ENCODE results near the gene RAC3.

RAC3 gene

DNA sequence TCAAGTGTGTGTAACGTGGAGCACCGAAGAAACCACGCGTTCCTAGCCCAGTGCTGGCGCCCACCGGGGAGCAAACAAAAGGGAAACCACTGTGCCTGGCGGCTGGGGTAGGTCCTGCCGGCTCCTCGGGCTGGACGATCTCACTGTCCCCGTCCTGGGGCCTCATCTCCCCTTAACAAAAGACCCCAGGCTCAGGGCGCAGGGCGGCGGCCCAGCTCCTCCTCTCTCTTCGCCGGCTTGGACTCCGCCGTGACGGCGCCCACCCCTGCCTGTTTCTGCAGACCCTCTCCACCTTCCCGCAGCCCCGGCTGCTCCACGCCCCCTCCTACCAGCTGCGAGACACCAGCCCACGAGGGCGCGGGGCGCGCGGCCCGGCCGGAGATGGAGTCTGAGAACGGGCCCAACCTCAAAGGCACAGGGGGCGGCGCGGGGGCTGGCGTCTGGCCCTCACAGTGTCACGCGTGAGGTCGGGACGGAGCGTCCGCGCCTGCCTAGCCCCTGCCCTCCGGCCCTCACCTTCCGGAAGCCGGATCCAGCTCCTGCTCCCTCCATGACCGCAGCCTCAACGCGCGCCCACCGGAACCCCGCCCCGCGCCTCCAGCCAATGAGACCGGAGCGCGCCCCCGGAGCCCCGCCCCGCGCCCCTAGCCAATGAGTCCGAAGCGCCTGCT, 9.0 kb upstream of the RAC3 start, which contains the start of gene CENPX:
TSS of gene CENPX (minus strand) at position 569 of the 671 bp plus-strand sequence. CDS start at position 552, 17 bp downstream.
- peak within 1 kb of the TSS; percentile 74 to 99 (median 91) for H3K4me3 ChIP-seq
- H4K20me1 ChIP-seq, result peaks cover 20 to 78% (median 46%) of the 10 kb centered on the region in 11 experiments; a peak in 21 of 22 replicates
- peaks cover 10 to 46% (median 20%) of the 10 kb centered on the region in 11 experiments; a peak in 20 of 22 replicates for H3K36me3 ChIP-seq
- H3K4me1 ChIP-seq, result peaks cover 18 to 46% (median 36%) of the 10 kb centered on the region in 10 experiments
- H3K4me2 ChIP-seq, result peak within 1 kb of the TSS; percentile 96 to 100 (median 100)
- peak within 1 kb of the TSS; percentile 38 to 83 (median 79); a peak in 21 of 22 replicates for H3K27ac ChIP-seq
- no peak for TF ChIP-seq Cebpa-rat (IDR thresholded peaks at IDR 0.05)
- no peaks in the 10 kb centered on the region for H3K9me3 ChIP-seq (replicated peaks in 1 of 11)
- H3K9ac ChIP-seq, result peak within 1 kb of the TSS; percentile 82 to 91 (median 86)
- no peaks in the 10 kb centered on the region for H3K27me3 ChIP-seq

DNA sequence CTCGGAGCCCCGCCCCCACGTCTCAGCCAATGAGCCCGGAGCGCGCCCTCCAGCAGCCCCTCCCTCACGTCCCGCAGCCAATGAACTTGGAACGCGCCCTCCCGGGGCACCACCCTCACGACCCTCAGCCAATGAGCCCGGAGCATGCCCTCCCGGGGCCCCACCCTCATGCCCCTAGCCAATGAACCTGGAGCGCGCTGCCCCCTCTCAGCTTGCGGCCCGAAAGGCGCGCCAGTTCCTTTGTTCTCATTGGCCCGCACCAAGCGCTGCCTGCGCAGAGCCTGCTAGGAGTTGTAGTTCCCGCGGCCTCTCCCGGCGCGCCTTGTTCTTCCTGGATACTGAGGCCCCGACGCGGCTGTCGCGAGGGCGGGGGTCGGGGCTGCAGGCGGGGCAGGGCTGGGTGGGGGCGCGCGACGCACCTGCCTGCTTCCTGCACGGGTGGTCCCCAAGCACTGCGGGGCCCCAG, 8.5 kb upstream of the RAC3 start, which contains the start of gene LRRC45:
TSS of gene LRRC45 (plus strand) at position 325 of the 466 bp plus-strand sequence. CDS start 339 bp downstream, outside the sequence.
- Histone ChIP-seq H3K9ac (peak within 1 kb of the TSS; percentile 82 to 91 (median 86)), H3K4me2 (peak within 1 kb of the TSS; percentile 96 to 100 (median 100)), H3K4me3 (peak within 1 kb of the TSS; percentile 74 to 99 (median 91)), H3K27ac (peak within 1 kb of the TSS; percentile 38 to 83 (median 79); a peak in 21 of 22 replicates), H3K9me3 (replicated peaks in 1 of 11) (no peaks in the 10 kb centered on the region), H4K20me1 (peaks cover 20 to 78% (median 42%) of the 10 kb centered on the region in 11 experiments; a peak in 21 of 22 replicates), H3K36me3 (peaks cover 10 to 46% (median 15%) of the 10 kb centered on the region in 11 experiments; a peak in 20 of 22 replicates), H3K4me1 (peaks cover 18 to 47% (median 36%) of the 10 kb centered on the region in 10 experiments), H3K27me3 (no peaks in the 10 kb centered on the region)
- no peak for TF ChIP-seq Cebpa-rat (IDR thresholded peaks at IDR 0.05)

DNA sequence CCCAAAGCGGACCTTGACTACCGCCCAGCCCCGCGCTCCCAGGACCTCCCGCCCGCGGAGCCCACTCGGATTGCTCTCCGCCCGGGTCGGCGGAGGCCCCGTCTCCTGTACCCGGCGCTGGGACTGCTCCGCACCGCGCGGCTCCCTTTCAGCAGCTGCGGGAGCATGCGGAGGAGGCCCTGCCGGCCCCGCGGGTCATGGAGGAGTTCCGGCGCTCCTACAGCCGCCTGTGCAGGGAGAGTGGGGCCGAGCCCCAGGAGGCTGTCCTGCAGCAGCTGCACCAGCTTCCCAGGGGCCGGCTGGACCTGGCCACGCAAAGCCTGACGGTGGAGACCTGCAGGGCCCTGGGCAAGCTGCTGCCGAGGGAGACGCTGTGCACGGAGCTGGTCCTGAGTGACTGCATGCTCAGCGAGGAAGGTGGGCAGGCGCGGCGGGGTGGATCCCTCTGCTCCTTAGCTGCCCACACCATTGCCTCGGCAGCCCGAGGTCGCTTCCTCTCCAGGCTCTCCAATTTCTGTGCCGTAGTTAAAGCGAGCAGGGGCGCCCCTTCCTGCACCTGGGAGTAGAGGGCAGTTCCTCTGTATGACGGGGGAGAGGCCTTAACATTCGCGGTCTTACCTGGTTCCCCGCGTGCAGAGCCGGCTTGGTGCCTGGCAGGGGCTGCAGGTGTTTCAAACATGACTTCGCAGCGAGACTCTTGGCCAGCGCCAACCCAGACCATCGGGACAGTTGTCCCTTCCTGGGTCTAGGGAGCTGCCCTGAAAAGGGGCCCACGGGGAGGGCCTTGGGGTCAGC, 7.8 kb upstream of the RAC3 start:
- Histone ChIP-seq H3K9me3 (replicated peaks in 1 of 11) (no peaks in the 10 kb centered on the region), H3K4me1 (peaks cover 18 to 47% (median 36%) of the 10 kb centered on the region in 10 experiments), H3K4me2 (peak overlapping the region; percentile 92 to 100 (median 98)), H3K27me3 (no peaks in the 10 kb centered on the region), H3K27ac (peak overlapping the region in 8 of 11 experiments; percentile 55 to 76 (median 64); a peak in 14 of 22 replicates), H3K4me3 (peak overlapping the region; percentile 64 to 89 (median 78)), H3K9ac (peak overlapping the region; percentile 58 to 86 (median 80)), H3K36me3 (peaks cover 4 to 46% (median 9%) of the 10 kb centered on the region in 11 experiments; a peak in 19 of 22 replicates), H4K20me1 (peaks cover 20 to 78% (median 36%) of the 10 kb centered on the region in 11 experiments; a peak in 21 of 22 replicates)
- no peak for TF ChIP-seq Cebpa-rat (IDR thresholded peaks at IDR 0.05)

DNA sequence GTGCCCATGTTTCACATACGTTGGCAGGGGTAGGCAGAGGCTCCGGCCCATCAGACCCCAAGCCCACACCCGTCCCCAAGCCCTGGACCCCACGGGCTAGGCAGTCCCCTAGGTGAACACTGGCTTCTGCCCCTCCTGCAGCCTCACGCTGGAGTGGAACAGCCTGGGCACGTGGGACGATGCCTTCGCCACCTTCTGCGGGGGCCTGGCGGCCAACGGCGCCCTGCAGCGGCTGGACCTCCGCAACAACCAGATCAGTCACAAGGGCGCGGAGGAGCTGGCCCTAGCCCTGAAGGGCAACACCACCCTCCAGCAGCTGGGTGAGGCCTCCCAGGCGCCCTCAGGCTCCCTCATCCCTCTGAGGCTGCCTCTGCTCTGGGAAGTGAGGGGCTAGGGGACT, 6.6 kb upstream of the RAC3 start:
- H3K36me3 ChIP-seq, result peaks cover 0 to 49% (median 4%) of the 10 kb centered on the region in 11 experiments; a peak in 6 of 22 replicates
- no peaks in the 10 kb centered on the region for H3K9me3 ChIP-seq (replicated peaks in 1 of 11)
- no peak overlapping the region for H3K27ac ChIP-seq
- peak overlapping the region in 5 of 10 experiments; percentile 70 to 89 (median 82); a peak in 3 of 20 replicates for H3K4me3 ChIP-seq
- no peaks in the 10 kb centered on the region for H3K27me3 ChIP-seq
- peaks cover 20 to 53% (median 39%) of the 10 kb centered on the region in 10 experiments for H3K4me1 ChIP-seq
- H3K4me2 ChIP-seq, result peak overlapping the region in 10 of 11 experiments; percentile 92 to 100 (median 98); a peak in 20 of 22 replicates
- H4K20me1 ChIP-seq, result peaks cover 20 to 78% (median 36%) of the 10 kb centered on the region in 11 experiments; a peak in 21 of 22 replicates
- TF ChIP-seq Cebpa-rat (IDR thresholded peaks at IDR 0.05), result no peak
- peak overlapping the region in 8 of 11 experiments; percentile 30 to 86 (median 82); a peak in 9 of 22 replicates for H3K9ac ChIP-seq

DNA sequence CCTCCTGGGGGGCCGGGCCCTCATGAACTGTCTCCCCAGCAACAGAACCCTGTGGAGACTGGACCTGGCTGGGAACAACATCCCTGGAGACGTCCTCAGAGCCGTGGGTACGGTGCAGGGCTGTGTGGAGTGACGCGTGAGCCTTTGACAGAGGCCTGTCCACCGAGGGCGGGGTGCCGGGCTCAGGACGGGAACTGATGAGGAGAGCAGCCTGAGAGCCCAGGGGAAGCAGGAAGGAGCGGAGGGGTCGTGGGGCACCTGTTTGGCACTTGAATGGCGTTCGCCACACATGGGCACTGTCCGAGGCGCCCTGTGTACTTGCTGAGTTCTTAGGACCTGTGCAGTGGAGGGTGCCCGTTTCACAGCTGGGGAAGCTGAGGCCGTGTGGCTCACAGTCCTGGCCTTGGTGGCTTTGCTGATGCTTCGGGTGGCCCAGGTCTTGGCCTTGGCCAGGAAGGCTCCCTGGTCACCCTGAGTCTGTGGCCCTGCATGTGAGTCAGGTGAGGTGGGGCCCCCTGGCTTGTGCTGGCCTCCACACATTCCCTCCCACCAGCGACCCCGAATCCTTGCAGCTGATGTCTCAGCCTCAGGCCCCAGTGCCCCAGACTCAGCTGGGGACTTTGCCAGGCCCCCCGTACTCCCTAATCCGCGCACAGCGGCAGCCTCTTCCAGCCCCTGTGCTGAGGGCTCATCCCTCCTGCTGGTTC, 5.9 kb upstream of the RAC3 start:
- peaks cover 26 to 57% (median 44%) of the 10 kb centered on the region in 10 experiments for H3K4me1 ChIP-seq
- H3K4me2 ChIP-seq, result peak overlapping the region in 5 of 11 experiments; percentile 92 to 100 (median 99); a peak in 4 of 22 replicates
- TF ChIP-seq Cebpa-rat (IDR thresholded peaks at IDR 0.05), result no peak
- H3K4me3 ChIP-seq, result no peak overlapping the region
- no peak overlapping the region for H3K27ac ChIP-seq
- H3K9ac ChIP-seq, result peak overlapping the region in 7 of 11 experiments; percentile 27 to 86 (median 81); a peak in 6 of 22 replicates
- peaks cover 0 to 45% (median 4%) of the 10 kb centered on the region in 11 experiments; a peak in 6 of 22 replicates for H3K36me3 ChIP-seq
- H3K9me3 ChIP-seq (replicated peaks in 1 of 11), result no peaks in the 10 kb centered on the region
- H3K27me3 ChIP-seq, result no peaks in the 10 kb centered on the region
- peaks cover 13 to 76% (median 34%) of the 10 kb centered on the region in 11 experiments; a peak in 21 of 22 replicates for H4K20me1 ChIP-seq

DNA sequence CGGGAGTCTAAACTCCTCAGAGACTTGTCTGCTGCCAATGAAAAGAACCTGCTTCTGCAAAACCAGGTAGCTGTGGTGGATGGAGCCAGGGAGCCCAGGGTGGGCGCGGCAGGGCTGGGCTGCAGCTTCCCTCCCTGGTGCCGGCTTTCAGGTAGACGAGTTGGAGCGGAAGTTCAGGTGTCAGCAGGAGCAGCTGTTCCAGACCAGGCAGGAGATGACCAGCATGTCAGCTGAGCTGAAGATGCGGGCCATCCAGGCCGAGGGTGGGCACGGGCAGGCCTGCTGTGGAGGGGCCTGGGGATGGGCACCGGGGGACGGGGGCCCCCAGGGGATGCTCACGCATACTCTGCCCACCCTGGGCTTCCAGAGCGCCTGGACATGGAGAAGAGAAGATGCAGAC, 3.2 kb upstream of the RAC3 start:
- Histone ChIP-seq H4K20me1 (peaks cover 0 to 72% (median 22%) of the 10 kb centered on the region in 11 experiments; a peak in 13 of 22 replicates), H3K9me3 (replicated peaks in 1 of 11) (no peaks in the 10 kb centered on the region), H3K4me2 (no peak overlapping the region), H3K36me3 (peaks cover 0 to 45% (median 4%) of the 10 kb centered on the region in 11 experiments; a peak in 6 of 22 replicates), H3K9ac (no peak overlapping the region), H3K27me3 (peaks cover 0 to 15% (median 14%) of the 10 kb centered on the region in 11 experiments; a peak in 19 of 22 replicates), H3K4me1 (peaks cover 24 to 58% (median 46%) of the 10 kb centered on the region in 10 experiments), H3K4me3 (no peak overlapping the region), H3K27ac (no peak overlapping the region)
- no peak for TF ChIP-seq Cebpa-rat (IDR thresholded peaks at IDR 0.05)

DNA sequence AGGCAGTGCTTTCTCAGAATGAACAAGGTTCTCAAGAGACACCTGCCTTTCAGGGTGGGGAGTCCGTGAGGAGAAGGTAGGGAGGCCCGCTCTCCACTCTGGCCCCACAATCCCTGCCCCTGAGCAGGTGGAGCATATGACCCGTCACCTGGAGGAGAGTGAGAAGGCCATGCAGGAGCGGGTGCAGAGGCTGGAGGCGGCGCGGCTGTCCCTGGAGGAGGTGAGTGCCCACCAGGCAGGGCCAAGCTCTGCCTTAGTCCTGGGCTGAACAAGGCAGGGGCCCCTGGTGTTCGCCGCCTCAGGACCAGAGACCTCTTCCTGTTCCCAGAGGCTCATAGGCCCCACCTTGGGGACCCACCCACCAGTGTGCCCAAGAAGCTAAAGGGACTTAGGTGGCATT, 2.5 kb upstream of the RAC3 start:
- Histone ChIP-seq H3K4me2 (0 out of 22 replicates have a peak overlapping the region, but pooled peaks of 1 of the 11 experiments have one; percentile 90), H3K4me3 (no peak overlapping the region), H4K20me1 (peaks cover 0 to 76% (median 22%) of the 10 kb centered on the region in 11 experiments; a peak in 13 of 22 replicates), H3K36me3 (peaks cover 0 to 45% (median 4%) of the 10 kb centered on the region in 11 experiments; a peak in 6 of 22 replicates), H3K9me3 (replicated peaks in 1 of 11) (no peaks in the 10 kb centered on the region), H3K27ac (no peak overlapping the region), H3K4me1 (peaks cover 20 to 54% (median 43%) of the 10 kb centered on the region in 10 experiments), H3K27me3 (peaks cover 0 to 20% (median 18%) of the 10 kb centered on the region in 11 experiments; a peak in 19 of 22 replicates), H3K9ac (peak overlapping the region in 1 of 11 experiments; percentile 38; a peak in 1 of 22 replicates)
- no peak for TF ChIP-seq Cebpa-rat (IDR thresholded peaks at IDR 0.05)
